Tibial nerve (tissue), 3 donors: ENCODE results near the gene HOGA1.

Experiments
- POLR2A ChIP-seq, 2 donors: fragments of 450-650 bp; IDR thresholded peaks; one replicate each; pipeline ENCODE4 v1.6.1; 2017; ENCODE audit warnings: antibody characterized with exemption in 2 of 2, mild to moderate bottlenecking in 2 of 2, moderate library complexity in 2 of 2
- TF ChIP-seq, protein P1 (sequence below), 5 experiments: fragments of 200-600 bp in 3 of 5; fragments of 450-650 bp in 2 of 5; sonication (generic) in 3 of 5; IDR thresholded peaks; one replicate each; pipeline ENCODE4 v1.5.1; 2016 to 2019; ENCODE audit warnings: antibody characterized with exemption in 5 of 5, mild to moderate bottlenecking in 3 of 5, moderate library complexity in 2 of 5

GRCh38 chr10:97597778-97598177, 13.6 kb downstream of the HOGA1 start:
- no peak for TF ChIP-seq POLR2A (IDR thresholded peaks at IDR 0.05)
- TF ChIP-seq, protein P1, sequence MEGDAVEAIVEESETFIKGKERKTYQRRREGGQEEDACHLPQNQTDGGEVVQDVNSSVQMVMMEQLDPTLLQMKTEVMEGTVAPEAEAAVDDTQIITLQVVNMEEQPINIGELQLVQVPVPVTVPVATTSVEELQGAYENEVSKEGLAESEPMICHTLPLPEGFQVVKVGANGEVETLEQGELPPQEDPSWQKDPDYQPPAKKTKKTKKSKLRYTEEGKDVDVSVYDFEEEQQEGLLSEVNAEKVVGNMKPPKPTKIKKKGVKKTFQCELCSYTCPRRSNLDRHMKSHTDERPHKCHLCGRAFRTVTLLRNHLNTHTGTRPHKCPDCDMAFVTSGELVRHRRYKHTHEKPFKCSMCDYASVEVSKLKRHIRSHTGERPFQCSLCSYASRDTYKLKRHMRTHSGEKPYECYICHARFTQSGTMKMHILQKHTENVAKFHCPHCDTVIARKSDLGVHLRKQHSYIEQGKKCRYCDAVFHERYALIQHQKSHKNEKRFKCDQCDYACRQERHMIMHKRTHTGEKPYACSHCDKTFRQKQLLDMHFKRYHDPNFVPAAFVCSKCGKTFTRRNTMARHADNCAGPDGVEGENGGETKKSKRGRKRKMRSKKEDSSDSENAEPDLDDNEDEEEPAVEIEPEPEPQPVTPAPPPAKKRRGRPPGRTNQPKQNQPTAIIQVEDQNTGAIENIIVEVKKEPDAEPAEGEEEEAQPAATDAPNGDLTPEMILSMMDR (IDR thresholded peaks at IDR 0.05): no peak
